HG03439 (cell line): ENCODE results near the gene ALKBH7.

Experiments used
- ATAC-seq: cut with Tn5 transposase; IDR thresholded peaks from one replicate; pipeline ENCODE4 v1.9.1; 2021; ENCODE audit warnings: mild to moderate bottlenecking, moderate library complexity; ENCODE audit not compliant: unreplicated experiment

Gene ALKBH7

DNA sequence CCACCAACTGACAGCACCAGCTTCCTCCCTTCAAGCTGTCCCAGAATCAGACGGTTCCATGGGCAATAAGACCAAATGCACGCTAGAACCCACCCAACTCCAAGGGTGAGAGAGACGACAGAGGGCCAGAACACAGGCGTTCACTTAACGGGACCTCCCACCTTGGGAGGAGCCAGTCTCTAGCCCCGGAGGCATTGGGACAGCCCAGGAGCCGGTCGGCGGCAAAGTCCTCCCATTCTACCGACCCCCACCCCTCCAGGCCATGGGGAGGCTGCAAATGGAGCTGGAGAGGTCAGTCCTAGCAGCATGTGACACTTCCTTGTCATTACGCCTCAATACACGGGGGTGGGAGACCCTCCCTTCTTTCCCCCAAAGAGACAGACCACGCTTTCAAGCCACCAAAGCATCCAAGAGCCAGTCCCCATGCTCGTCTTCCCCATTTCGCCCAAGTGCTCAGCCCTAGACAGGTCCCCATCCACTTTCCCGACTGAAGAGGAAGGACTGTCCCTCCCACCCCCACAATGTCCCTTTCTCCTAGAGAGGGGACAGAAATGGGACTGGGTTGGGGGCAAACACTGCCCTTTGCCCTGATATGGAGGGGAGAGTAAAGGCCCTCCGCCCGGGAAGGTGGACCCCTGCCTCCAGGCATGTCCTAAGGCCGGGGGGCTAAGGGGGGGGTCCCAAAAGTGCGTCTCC is 51.1 kb downstream of the ALKBH7 start:
- ATAC-seq = no peak

DNA sequence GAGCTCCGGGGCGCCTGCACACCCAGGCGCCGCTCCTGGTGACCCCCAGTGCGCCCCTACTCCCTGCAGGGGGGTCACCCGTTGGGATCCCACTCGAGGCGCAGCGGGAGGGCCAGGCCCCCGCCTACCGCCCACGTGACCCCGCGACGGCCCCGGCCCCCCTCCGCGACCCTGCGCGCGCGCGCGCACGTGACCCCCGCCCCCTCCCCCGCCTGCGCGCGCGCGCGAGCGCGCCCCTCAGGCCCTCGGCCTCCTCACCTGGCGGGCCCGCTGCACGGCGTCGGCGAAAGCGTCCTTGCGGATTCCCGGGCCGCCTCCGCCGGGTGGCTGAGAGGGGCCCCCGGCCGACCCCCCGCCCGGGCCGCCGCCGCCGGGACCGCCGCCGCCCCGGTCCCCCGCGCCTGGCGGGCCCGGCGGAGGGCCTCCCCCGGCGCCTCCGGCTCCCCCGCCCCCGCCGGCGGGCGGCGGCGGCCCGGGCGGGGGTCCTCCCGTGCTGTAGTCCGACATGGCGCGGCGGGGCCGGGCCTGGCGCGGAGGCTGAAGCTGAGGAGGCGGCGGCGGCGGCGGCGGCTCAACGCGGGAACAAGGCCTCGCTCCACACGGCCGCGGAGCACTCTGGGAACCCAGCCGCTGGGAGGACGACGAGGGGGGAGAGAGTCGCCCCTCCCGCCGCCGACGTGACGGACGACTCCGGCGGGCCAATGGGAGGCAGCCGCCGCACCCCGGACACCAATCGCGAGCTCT is 51.8 kb downstream of the ALKBH7 start, which contains the start of gene KHSRP:
Gene KHSRP, minus strand, starts transcription at position 617 of the 744 bp plus-strand sequence. Its CDS starts 110 bp downstream, at position 507.
- ATAC-seq = no peak
